NCI-H2081 (cell line): ENCODE results near the gene C3orf62.

Experiments used
- DNase-seq, 2 experiments: peaks; one replicate each; lab custom pipeline; 2025; lab: John Stamatoyannopoulos, UW

C3orf62 gene

DNA sequence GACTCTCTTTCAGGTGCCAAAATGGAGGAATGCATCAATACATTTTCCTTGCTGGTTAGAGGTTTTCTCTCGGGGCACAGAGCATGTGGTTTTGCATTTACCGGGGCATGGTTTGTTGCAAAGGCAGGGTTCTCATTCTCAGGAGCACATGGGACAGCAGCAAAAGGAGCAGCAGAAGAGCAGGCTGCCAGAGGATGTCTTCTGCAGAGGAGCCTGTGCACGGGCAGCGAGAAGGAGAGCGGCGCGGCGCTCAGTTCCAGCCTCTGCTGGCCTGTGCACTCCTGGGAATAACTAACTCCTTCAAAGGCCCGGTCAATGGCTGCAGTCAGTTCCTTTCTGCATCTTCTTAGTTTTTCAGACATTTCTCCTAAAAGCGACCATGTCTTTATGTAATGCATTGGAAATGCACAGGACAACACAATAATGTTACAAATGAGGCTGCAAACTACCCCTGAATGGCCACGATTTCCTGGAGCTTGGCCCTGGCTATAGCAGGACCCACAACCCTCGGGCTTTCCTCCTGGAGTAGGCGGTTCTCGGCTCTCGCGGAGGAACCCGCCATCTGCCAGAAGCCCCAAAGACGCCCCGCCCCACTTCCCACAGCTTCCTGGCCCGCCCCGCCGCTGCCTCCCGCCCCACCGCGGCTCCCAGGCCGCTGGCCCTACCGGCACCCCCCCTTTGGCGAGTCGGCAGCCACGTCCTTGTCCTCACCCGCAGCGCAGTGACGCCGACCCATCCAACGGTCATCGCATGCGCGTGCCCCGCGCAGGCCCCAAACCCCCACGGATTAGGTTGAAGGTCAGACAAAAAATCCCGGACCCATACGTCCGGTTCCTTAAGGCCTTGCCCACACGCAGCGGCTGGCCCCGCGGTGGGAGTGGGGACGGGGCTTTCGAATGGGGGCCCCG, at the start of gene C3orf62:
TSS of gene C3orf62 (minus strand) at position 758 of the 908 bp plus-strand sequence. CDS start at position 398, 360 bp downstream.
- DNase-seq: no peak

DNA sequence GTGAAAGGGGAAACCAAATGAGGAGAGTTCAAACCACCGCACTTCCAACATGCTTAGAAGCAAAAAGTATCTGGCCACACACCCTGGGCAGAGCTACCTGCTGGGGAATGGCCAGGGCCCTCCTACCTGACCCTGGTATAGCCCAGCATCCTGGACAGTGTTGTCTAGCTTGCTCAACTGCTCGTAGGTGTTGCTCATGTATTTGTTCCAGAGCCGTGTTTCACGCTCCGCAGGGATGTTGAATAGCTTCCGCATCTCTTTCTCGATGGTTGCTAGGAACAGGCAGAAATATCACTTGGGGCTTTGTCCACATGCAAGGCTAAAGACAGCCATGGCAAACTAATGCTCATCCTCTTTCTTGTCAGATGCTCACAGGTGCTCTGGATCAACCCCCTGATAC, 47.7 kb upstream of the C3orf62 start:
- no peak for DNase-seq

DNA sequence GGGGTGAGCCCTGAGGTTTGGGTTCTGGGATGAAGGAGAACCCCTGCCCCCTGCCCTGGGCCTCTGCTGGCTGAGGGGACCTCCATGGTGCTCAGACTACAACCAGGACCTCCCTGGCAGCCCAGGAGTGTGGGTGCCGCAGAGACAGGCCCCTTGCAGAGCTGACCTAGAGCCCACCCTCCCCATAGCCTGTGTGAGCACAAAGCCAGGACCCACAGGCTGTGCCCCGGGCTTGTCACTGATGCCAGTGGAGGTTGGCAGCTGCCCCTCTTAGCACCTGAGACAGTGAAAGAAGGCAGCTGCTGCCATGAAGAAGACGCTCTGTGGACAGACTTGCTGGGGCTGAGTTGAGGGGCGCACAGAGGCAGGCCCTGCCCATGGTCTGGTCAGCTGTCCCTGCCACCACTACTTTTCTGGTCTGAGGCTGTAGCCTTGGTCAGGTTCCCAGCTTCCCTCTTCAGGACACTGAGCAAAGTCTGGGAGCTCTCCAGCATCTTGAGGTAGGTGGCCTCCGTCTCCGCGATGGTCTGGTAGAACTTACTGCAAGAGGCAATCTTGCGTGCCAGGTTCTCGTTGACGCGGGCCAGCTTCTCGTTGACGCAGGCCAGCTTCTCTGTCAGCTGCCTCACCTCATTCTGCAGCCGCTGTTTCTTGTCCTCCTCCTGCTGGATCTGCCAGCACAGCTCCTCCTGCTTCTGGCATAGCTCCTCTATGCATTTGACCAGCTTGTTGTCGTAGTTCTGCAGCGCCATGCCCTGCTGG, 39.8 kb upstream of the C3orf62 start:
- DNase-seq: no peak

DNA sequence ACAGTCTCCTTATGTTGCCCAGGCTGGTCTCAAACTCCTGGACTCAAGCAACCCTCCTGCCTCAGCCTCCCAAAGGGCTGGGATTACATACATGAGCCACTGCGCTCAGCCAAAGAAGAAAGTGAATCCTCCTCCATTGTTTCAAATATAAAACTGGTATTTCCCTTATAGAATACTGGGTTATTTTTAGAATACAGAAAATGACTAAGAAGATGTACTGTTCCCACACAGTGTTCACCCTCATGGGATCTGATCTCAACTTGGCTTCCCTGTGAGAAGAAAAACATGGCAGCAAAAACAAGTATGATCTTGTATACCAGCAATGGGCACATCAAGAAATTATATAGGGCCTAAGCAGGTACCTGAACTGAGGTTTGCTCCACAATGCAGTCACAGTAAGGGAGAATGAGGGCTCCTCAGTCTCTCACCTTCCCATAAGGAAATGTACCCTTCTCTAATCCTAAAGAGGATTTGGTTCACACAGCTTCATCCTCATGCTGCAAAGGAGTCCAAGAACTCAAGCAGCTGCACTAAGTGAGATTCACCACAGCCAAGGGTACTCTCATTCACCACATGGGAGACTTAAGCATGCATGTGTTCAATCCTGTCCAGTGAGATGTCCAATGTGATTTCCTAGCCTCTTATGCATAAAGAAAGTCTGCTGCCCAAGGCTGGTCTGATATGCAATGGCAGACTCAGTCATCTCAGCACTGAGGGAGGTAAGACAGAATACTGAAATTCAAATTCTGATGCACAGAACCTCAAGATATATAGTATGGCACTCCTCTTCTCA, 37.1 kb upstream of the C3orf62 start:
- DNase-seq: no peak

DNA sequence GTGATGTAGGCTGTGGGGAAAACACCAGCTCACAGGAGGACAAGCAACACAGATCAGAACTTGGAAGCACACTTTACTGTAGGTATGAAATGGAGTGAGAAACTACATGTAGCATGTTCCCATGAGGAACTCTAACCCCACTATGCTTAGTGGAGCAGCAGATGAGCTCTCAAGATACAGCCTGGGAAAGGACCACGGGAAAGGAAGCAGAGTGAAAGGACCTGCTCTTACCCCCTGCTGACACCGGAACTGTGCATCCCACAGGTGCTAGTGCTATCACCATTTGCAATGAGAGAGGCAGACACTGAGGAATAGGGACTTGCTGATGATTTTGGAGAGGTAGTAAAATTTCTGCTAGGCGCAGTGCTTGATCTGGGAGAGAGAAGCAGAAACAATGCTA, 34.3 kb upstream of the C3orf62 start:
- DNase-seq: no peak

DNA sequence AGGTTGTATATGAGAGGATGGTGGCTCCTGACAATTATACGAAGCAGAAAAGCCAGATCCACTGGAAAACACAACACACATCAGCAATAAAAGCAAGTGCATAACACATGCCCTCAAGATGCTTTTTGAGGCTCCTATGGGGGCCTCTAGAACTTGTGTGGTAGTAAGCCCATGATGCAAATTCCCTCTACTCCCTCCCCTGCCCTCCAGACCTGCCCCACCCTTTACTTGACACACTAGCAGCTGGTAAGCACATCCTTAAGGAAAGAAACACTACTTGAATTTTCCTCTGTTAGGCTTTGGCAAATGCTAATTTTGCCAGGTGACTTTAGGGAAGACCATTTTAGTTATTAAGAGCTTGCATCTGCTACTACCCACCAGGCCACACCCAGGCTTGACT, 33.6 kb upstream of the C3orf62 start:
- DNase-seq: no peak

DNA sequence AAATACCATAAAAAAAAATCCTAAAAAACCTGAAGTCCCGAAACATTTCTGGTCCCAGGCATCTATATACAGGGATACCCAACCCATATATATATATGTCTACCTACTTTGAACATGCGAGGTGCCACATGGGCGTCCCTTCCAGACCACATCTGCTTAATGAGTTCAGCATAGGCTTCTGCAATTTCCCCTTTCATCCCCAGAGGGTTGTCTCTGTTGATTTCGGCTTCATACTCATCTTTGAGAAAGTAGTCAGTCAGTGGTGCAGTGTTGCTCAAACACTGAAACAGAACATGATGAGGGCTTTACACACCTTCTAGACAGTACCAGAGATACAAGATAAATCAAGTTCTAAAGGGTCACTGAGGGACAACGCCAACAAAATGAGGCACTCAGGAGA, 28.6 kb upstream of the C3orf62 start:
- DNase-seq: no peak

DNA sequence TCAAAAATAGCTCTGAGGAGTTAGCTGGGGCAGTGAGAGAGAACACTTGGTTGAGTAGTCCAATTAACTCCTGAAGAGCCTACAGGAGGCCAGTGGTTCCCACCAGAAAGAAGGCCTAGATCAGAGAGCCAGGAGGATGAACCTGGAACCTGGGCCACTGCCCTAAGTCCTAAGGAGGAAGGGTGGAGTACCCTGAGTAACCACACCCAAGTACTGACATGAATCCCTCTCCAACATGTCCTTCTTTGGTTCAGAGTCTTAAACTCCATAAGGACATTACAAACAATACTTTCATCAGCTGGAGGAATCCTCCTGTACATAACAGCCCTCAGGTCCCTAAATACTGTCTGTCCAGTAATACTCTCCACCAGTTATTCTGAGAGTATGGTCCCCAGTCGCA, 25.6 kb upstream of the C3orf62 start:
- DNase-seq: no peak

DNA sequence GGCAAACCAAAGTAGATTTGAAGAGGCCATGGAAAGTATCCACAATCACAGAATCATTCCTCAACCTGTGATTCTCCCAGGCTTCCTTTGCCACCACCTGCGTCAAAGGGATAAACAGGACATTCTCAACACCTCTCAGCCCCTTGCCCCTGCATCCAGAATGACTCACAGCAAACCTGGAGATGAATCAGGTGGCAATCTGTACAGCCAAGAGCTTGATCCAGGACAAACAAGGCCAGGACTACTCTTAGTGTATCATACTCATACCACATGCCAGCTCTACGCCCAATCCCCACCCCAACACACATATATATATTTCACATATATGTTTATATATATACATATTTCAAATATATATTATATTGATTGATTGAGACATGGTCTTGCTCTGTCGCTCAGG, 23.6 kb upstream of the C3orf62 start:
- DNase-seq: no peak

DNA sequence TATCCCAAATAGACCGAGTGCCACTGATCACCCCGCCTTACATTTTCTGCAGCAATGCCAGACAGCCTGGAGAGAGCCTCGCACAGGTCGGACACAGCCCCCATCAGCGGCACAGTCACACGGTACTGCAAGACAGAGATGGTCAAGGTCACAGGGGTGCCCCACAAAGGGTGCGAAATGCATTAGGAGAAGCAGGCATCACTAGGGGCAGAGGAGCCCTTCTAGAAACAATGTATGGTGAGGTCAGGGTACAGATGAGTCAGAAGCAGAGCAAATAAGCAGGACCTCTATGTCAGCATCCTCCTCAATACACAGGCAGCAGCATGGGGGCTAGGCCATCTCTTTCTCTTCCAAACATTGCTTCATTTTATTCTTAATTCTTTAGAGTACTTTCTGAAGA, 21.5 kb upstream of the C3orf62 start:
- DNase-seq: no peak

DNA sequence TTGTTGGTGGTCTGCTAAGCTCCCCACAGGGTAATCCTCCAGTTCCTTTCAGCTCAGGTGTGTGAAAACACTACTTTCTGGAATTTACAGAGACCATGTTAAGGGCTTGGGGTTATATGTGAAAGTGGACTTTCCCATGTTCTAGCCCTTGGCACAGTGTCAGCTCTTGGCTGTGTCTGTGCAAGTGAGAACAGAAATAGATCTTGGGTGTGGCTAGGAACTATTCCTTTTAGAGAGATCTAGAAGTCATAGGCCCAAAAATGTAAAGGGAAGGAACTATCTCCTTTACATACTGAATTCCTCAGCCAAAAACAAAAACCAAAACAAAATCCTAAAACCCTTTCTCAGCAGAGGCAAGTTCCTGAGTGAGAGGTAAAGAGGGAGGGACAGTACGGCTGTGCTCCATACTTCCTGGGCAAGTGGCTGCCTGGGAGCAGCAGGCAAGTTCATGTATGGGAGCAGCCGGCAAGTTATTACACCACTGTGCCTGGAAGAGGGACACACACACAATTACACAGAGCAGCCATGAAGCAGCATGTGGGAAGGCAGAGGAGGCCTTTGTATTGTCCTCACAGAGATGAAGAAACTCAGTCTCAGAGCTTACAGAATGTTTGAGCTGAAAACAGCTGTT, 19.9 kb upstream of the C3orf62 start:
- DNase-seq: no peak

DNA sequence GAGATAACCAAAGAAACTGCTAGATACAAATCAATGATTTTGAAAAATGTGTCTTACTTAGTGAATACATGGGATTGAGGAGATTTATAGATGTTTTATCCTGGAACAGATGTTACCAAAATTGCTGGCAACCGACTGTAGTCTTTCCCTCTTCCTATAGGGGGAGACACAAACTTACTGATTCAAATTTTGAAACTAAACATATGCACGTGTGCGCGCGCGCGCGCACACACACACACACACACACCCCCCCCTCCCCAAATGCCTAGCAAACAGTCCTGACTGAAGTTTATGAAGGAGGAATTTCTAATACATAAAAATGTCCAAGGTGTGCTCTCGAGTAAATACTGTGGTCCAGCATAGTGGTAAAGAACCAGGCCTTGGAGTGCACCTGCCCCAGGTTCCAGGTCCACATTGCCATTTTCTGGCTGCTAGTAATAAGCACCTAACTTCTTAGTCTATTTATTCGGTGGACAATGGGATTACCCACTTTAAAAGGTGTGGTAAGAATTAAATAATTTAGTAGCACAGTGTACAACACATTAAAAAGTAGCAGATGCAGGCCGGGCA, 18.5 kb upstream of the C3orf62 start:
- DNase-seq: peak in 1 of 2 experiments; percentile 2

DNA sequence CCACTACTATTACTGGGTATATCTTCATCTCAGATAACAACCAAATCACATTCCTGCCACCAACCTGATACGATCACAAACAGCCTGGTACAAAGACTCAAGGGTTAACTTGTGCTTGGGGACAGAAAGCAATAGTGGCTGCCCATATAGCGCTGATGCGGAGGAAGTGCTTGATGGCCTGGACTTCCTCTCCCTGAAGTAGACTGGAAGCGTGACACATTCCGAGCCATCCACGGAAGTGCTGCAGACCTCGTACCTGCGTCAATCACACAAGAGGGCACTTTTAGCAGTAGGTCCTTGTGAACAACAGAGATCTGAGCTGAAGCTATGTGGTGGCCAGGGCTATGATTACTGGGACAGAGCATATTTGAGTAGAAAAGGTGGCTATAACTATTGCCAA, 17.3 kb upstream of the C3orf62 start:
- DNase-seq: no peak

DNA sequence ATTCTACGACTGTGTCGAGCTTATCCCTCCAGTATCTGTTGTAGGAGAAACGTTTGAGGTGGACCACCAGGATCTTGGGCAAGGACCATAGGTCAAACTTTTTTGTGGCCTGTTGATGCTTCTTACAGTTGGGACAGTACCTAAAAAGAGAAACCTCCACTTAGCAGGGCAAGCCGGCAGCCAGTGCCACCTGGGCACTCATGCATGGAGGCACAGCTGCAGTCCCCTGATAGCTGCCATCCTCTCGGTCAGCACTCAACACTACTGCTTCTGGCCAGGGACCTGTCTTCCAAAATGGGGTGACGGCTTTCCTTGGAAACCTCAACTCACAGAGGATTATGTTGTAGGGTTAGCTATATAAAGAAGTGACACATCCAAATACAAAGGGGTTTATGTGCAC, 7.0 kb upstream of the C3orf62 start:
- DNase-seq: no peak

DNA sequence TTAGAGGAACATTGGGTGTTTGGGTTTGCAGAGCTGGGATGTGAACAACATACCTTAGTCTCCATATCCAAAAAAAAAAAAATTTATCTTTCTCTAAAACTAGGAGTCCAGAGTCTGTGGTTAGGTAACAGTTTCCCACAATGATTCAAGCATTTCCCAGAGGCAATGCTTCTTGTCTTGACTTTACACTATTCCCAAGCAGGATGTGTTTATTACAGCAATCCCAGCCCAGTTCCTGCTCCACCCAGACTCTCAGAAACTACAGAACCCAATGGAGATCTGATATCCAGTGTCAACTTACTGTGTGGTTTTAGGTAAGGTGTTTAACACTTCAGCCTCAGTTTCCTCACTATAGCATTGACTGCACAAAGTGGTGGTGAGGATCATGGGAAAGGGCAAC, 2.3 kb upstream of the C3orf62 start:
- no peak for DNase-seq

DNA sequence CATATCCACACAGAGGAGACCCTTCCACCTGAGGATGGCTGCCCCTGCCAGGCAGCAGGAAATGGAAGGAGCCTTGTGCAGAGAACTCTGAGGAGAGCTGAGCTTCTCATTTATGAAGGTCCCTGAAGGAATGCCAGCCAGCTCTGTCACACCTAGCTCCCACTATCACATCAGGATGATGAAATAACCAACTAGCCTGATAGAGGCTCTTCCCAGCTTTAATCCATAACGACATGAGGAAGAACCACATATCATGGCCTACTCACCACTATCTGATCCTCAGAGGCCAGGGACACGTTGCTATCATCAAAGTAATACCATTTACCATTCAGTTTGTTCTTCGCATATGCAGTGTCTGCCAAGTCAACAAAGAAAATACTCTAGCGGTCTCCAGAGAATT, 1.5 kb upstream of the C3orf62 start:
- DNase-seq: no peak

DNA sequence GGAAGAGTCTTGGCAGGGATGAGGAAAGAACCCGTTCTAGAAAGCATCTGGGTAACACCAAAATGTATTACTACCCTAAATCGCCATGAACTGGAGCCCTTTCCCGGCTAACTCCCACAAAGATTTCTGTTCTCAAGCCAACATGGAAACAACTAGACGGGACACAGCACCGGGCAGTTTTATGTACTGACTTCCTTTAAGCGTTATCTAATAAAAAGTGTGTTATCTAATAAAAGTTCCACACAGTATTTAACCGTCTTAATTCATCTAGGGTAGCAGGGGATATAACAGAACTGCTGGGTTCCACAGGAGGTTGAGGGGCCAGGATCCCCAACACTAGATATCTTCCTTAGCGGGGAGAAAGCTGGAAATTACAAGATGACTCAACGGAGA, 347 bp upstream of the C3orf62 start:
- no peak for DNase-seq

DNA sequence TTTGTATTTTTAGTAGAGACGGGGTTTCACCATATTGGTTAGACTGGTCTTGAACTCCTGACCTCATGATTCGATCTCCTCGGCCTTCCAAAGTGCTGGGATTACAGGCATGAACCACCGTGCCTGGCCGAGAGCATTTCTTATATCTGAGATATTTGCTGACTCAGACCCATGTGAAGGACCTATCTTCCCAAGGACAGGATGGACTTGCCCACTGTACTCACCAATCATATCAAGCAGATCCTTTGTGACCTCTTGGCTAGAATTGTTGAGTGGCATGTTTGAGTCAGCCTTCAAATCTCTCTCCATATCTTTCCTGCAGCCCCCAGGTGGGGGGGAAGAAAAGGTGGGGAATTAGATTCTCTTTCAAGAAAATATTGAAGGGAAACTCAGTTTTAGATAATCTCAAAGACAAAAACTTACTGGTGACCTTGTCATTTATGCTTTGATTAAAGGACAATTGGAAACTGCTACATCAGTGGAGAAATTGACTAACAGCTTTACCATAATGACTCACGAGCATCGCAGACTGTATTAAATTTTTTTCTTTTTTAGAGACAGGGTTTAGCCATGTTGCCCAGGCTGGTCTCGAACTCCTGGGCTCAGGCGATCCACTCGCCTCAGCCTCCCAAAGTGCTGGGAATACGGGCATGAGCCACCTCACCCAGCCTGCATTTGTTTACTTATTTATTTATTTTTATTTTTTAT, 3.1 kb downstream of the C3orf62 start:
- no peak for DNase-seq

DNA sequence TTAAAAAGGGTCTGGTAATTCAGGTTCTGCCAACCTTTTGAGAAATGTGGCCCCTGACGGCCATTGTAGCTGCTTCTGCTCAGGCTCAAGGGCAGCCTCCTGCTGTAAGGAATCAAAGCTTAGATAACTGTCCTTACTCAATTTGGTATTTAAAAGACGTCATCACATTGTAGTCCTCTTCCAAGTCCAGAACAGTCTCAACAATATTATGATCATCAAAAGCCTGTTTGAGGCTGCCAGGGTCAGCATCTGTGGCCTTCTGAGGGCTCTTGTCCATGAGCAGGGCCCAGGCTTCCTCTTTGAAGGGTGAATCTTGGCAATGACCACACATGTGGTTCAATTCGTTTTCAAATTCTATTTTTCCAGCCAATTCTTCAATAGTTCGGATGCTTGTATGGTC, 6.0 kb downstream of the C3orf62 start:
- DNase-seq: no peak

DNA sequence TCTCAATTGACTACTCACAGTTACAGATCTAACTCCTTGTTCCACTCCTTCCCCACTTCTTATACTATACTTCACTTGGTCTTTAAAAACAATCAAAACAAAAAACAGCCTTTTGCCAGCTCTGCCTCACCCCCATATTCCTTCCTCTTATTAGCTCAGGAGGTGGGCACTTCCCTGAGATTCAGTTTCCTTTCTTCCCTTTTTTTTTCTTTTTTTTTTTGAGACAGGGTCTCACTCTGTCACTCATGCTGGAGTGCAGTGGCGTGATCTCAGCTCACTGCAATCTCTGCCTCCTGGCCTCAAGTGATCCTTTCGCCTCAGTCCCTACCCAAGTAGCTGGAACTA, 6.9 kb downstream of the C3orf62 start:
- DNase-seq: no peak
